DMS79 (cell line): ENCODE results near the gene TULP3.
"Not testable (repeated sequence)": the region's sequence is repeated elsewhere in the genome, so short reads cannot be mapped to it uniquely, and the experiment has no call there.

Source experiments
- DNase-seq: peaks from one replicate; lab custom pipeline; 2025; lab: John Stamatoyannopoulos, UW

The TULP3 gene, protein sequence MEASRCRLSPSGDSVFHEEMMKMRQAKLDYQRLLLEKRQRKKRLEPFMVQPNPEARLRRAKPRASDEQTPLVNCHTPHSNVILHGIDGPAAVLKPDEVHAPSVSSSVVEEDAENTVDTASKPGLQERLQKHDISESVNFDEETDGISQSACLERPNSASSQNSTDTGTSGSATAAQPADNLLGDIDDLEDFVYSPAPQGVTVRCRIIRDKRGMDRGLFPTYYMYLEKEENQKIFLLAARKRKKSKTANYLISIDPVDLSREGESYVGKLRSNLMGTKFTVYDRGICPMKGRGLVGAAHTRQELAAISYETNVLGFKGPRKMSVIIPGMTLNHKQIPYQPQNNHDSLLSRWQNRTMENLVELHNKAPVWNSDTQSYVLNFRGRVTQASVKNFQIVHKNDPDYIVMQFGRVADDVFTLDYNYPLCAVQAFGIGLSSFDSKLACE

DNA sequence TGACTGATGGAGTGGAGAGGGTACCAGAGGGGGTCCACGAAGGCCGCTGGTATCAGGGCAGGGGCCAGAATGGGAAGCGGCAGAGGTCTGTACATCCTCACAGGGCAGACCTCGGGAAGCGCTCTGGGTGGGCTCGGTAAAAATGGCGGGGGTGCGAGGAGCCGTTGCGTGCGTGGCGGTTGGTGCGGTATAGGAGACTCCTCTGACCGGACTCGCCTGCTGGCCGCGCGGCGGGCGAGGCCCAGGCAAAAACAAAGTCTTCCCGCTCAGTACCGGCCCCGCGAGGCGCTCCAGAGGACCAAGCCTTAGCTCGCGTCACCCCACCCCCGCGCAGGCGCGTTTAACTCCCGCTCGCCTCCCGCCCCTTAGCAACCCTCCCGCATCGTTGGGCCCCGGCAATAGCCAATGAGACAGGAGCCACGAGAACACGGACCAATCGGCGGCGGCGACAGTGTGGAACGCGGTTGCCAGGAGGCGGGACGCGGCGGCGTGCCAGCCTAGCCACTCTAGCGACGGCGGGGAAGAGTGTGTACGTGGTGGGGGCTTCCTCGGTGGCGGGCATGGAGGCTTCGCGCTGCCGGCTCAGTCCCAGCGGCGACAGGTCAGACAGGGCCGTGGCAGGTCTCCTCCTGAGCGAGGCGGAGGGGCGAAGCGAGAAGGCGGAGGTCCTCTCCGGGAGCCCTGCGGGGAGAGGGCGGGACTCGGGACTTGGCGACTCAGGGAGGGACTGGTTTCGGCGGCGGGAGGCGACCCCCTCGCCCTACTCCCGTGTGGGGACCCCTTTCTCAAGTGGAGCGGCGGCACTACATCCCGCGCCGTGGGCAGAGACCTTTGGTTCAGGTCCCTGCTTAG, at the start of gene TULP3:
Gene TULP3 (plus strand): TSS at position 504 of the 852 bp plus-strand sequence. CDS start 57 bp downstream, at position 561.
- peak; percentile 91 for DNase-seq

- peak; percentile 50 for DNase-seq
Measured at GRCh38 chr12:2841056-2841650, 49.5 kb upstream of the TULP3 start.

GRCh38 chr12:2842948-2843347, 47.7 kb upstream of the TULP3 start:
- DNase-seq, result no peak

GRCh38 chr12:2844786-2845185, 45.9 kb upstream of the TULP3 start:
- DNase-seq, result no peak

DNA sequence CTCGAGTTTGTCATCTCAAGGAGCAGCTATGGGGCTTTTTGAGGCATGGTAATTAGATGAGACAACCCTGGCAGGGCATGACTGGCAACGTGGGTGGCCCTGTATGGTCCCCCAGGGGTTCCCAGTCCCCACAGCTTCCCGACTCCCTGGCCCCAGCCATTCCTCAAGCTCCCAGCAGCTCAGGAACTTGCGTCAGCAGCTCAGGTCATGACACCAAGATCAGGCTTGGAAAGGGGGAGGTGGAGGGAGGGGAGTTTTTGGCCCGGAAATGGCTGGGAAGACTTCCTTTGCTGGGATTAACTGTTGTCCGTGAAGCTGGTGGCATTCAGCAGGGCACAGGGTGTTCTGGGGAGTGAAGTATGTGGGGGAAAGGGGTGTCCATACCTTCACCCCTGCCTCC, 45.4 kb upstream of the TULP3 start:
- no peak for DNase-seq

GRCh38 chr12:2851931-2852330, 38.8 kb upstream of the TULP3 start:
- no peak for DNase-seq

DNA sequence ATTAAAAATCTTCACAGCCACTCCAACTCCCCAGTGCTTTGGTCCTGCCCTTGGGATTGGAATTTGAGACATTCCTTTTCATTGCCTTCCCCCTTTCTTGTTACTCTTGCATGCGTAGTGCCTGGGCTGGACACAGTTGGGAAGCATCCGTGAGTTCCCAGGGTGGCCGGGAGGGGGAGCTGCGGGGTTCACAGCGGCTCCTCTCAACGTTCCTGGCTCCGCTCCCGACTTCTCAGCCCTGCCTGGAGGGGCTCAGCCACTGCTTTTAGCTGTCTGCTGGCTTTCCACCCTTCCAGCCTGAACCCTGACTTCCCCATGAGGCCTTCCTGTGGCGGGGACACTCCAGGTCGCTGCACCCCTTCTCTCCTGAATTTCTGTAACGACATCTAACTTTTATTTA, 37.1 kb upstream of the TULP3 start:
- DNase-seq, result no peak

GRCh38 chr12:2854669-2855453, 35.8 kb upstream of the TULP3 start:
- DNase-seq, result no peak

- DNase-seq, result no peak
Measured at GRCh38 chr12:2855546-2855945, 35.1 kb upstream of the TULP3 start.

- DNase-seq, result no peak
Measured at GRCh38 chr12:2856051-2856450, 34.6 kb upstream of the TULP3 start.

- DNase-seq, result peak; percentile 68
Measured at GRCh38 chr12:2857021-2857431, 33.7 kb upstream of the TULP3 start, which contains the start of gene TEX52. Gene TEX52 (minus strand): TSS chr12:2857039. CDS start chr12:2857026, 13 bp downstream.

DNA sequence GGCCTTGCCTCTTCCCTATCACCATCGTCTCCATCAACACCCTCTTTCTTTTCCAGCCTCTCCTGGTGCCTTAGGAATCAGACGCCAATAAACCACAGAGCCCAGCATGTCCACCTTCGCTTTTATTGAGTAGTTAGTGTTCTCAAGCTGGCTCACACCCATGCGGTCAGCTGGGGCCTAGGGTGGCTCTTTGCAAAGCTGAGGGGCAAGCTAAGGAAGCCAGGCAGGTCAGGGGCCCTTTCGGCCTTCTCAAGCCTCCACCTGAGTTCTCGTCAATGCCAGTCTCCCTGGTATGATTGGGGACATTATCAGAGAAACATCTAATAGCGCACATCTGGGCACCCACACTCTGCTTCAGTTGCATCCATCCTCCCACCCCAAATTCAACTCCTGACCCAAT, 33.1 kb upstream of the TULP3 start:
- no peak for DNase-seq

GRCh38 chr12:2858334-2858733, 32.4 kb upstream of the TULP3 start:
- DNase-seq, result no peak

DNA sequence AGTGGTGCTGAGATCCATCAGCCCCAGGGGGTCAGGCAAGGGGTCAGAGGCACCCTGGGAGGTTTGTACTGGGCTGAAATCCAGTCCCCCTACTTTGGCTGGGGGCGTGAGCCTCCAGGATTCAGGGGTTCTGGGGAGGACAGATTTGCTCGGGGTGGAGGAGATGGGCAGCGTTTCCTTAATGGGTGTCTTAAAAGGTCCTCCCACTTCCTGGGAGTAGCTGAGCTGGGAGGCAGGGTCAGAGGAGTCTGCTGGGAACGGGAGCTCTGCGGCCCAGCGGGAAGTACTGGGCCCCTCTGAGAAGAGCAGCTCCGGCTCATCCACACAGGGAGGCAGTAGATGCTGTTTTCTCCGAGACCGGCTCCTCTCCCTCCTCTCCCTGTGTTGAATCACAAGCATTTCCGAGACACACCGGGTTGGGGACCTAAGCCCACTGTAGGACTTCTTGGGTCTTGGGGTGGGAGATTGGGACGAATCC, 31.7 kb upstream of the TULP3 start:
- no peak for DNase-seq

DNA sequence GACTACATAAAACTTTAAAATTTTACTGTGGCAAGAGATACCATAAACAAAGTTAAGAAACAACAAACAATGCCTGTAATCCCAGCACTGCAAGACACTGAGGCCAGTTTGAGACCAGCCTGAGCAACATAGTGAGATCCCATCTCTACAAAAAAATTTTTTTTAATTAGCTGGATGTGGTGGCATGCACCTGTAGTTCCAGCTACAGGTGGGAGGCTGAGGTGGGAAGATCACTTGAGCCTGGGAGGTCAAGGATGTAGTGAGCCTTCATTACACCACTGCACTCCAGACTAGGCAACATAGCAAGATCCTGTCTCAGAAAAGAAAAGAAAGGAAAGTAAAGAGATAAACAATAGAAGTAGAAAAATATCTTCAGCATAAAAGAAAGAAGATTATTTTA, 30.5 kb upstream of the TULP3 start:
- DNase-seq, result no peak

- DNase-seq, result no peak
Measured at GRCh38 chr12:2862876-2863275, 27.8 kb upstream of the TULP3 start.

GRCh38 chr12:2863402-2863801, 27.3 kb upstream of the TULP3 start:
- not testable (repeated sequence) for DNase-seq

- no peak for DNase-seq
Measured at GRCh38 chr12:2864198-2864597, 26.5 kb upstream of the TULP3 start.

- not testable (repeated sequence) for DNase-seq
Measured at GRCh38 chr12:2868986-2869632, 21.6 kb upstream of the TULP3 start.

- no peak for DNase-seq
Measured at GRCh38 chr12:2876431-2877046, 14.2 kb upstream of the TULP3 start.
